Peyer's patch (tissue), 4 donors: ENCODE data around the gene LYPD6B.

Source experiments
- POLR2A ChIP-seq, 2 donors: fragments of 450-650 bp; IDR thresholded peaks; one replicate each; pipeline ENCODE4 v1.5.1; 2017; ENCODE audit warnings: antibody characterized with exemption in 2 of 2, mild to moderate bottlenecking in 2 of 2, moderate library complexity in 2 of 2
- TF ChIP-seq, protein P1 (sequence below), 6 experiments: fragments of 450-650 bp in 4 of 6; fragments of 200-600 bp in 2 of 6; sonication (generic) in 1 of 6; IDR thresholded peaks; one replicate each; pipeline ENCODE4 v1.5.1; 2017 to 2019; ENCODE audit warnings: antibody characterized with exemption in 6 of 6, mild to moderate bottlenecking in 3 of 6, moderate library complexity in 1 of 6

DNA sequence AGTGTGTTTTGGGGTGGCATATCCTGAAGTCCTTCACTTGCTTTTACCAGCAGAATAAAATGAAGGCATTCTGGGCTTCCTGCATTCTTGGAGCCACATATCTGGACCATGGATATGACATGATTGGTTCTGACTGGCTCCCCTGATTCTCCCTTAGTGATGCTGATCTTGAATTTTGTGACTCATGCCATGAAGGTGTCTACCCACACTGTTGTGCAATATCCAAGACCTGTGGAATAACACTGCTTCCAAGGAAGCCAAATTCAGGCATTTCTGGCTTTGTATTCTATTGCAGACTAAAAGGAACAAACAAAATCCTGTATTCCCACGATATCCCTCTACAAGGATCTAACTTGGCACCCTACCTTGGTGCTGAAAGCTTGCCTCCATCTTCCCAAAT is 125.8 kb downstream of the LYPD6B start:
- TF ChIP-seq, protein P1, sequence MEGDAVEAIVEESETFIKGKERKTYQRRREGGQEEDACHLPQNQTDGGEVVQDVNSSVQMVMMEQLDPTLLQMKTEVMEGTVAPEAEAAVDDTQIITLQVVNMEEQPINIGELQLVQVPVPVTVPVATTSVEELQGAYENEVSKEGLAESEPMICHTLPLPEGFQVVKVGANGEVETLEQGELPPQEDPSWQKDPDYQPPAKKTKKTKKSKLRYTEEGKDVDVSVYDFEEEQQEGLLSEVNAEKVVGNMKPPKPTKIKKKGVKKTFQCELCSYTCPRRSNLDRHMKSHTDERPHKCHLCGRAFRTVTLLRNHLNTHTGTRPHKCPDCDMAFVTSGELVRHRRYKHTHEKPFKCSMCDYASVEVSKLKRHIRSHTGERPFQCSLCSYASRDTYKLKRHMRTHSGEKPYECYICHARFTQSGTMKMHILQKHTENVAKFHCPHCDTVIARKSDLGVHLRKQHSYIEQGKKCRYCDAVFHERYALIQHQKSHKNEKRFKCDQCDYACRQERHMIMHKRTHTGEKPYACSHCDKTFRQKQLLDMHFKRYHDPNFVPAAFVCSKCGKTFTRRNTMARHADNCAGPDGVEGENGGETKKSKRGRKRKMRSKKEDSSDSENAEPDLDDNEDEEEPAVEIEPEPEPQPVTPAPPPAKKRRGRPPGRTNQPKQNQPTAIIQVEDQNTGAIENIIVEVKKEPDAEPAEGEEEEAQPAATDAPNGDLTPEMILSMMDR (IDR thresholded peaks at IDR 0.05): no peak
- no peak for TF ChIP-seq POLR2A (IDR thresholded peaks at IDR 0.05)
